ENCODE data around the gene LMAN2. TPM values are rescaled to one million over a fixed set of nuclear protein-coding genes. Genes with fewer than 3 reads are reported as not detected.

Gene LMAN2
- polyA plus RNA-seq, 1 donor (not counting 4 experiments of a cell fraction or from before 2014, with no cell fraction given), result 105 TPM

- Histone ChIP-seq H3K27ac (ENCODE audit: control insufficient read depth, insufficient read depth, low read length) (peak overlapping the region; percentile 91), H2AFZ (ENCODE audit: control insufficient read depth, low read length) (peak overlapping the region; percentile 4), H3K9me1 (ENCODE audit: control insufficient read depth, extremely low read depth, insufficient read depth, low read length) (no peaks in the 10 kb centered on the region), H3K9me3 (ENCODE audit: control insufficient read depth, low read depth, low read length) (no peaks in the 10 kb centered on the region), H3K79me2 (ENCODE audit: control insufficient read depth, insufficient read depth, low read length) (no peaks in the 10 kb centered on the region), H3K4me2 (ENCODE audit: control insufficient read depth, extremely low read depth, insufficient read depth, low read depth, low read length) (peak overlapping the region; percentile 80), H4K20me1 (ENCODE audit: control insufficient read depth, extremely low read depth, insufficient read depth, low read length) (peaks cover 2% of the 10 kb centered on the region), H3K9ac (ENCODE audit: control insufficient read depth, extremely low read depth, insufficient read depth, low read length) (peak overlapping the region; percentile 76), H3K36me3 (ENCODE audit: control insufficient read depth in 2 of 2, extremely low read depth in 1 of 2, insufficient read depth in 2 of 2, low read length in 2 of 2) (no peaks in the 10 kb centered on the region), H3K27me3 (ENCODE audit: control insufficient read depth, extremely low read depth, insufficient read depth, low read length) (no peaks in the 10 kb centered on the region), H3K4me3 (ENCODE audit: control insufficient read depth in 2 of 3, extremely low read depth in 1 of 3, insufficient read depth in 2 of 3, low read depth in 1 of 3, low read length in 3 of 3) (peak overlapping the region in 2 of 3 experiments; percentile 11 to 40), H3K4me1 (ENCODE audit: control insufficient read depth, extremely low read depth, insufficient read depth, low read length) (peaks cover 34% of the 10 kb centered on the region)
- peak; percentile 89 for DNase-seq (ENCODE audit: low read depth, low spot score)
- dilution Hi-C loops (cut with MboI; ENCODE audit: extremely low pct_ligation_motif_present, low sequenced_read_pairs), result no loop called here
- TF ChIP-seq, protein P1, sequence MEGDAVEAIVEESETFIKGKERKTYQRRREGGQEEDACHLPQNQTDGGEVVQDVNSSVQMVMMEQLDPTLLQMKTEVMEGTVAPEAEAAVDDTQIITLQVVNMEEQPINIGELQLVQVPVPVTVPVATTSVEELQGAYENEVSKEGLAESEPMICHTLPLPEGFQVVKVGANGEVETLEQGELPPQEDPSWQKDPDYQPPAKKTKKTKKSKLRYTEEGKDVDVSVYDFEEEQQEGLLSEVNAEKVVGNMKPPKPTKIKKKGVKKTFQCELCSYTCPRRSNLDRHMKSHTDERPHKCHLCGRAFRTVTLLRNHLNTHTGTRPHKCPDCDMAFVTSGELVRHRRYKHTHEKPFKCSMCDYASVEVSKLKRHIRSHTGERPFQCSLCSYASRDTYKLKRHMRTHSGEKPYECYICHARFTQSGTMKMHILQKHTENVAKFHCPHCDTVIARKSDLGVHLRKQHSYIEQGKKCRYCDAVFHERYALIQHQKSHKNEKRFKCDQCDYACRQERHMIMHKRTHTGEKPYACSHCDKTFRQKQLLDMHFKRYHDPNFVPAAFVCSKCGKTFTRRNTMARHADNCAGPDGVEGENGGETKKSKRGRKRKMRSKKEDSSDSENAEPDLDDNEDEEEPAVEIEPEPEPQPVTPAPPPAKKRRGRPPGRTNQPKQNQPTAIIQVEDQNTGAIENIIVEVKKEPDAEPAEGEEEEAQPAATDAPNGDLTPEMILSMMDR (optimal IDR thresholded peaks at IDR 0.05 in 1 of 3, IDR thresholded peaks at IDR 0.05 in 1 of 3, conservative IDR thresholded peaks at IDR 0.05 in 1 of 3; ENCODE audit: extremely low read depth in 1 of 3, insufficient read depth in 2 of 3, low read length in 3 of 3), result no peak
- no peak for TF ChIP-seq EZH2 (IDR thresholded peaks at IDR 0.05; ENCODE audit: low read length)
- FAIRE-seq, result no peak
Measured at GRCh38 chr5:177389241-177390169, 38.0 kb upstream of the LMAN2 start.

- Histone ChIP-seq H2AFZ (ENCODE audit: control insufficient read depth, low read length) (no peak overlapping the region), H3K79me2 (ENCODE audit: control insufficient read depth, insufficient read depth, low read length) (no peaks in the 10 kb centered on the region), H4K20me1 (ENCODE audit: control insufficient read depth, extremely low read depth, insufficient read depth, low read length) (peaks cover 2% of the 10 kb centered on the region), H3K4me1 (ENCODE audit: control insufficient read depth, extremely low read depth, insufficient read depth, low read length) (peaks cover 34% of the 10 kb centered on the region), H3K9me1 (ENCODE audit: control insufficient read depth, extremely low read depth, insufficient read depth, low read length) (no peaks in the 10 kb centered on the region), H3K27me3 (ENCODE audit: control insufficient read depth, extremely low read depth, insufficient read depth, low read length) (peaks cover under 1% of the 10 kb centered on the region), H3K4me3 (ENCODE audit: control insufficient read depth in 2 of 3, extremely low read depth in 1 of 3, insufficient read depth in 2 of 3, low read depth in 1 of 3, low read length in 3 of 3) (peak overlapping the region in 1 of 3 experiments; percentile 34), H3K9ac (ENCODE audit: control insufficient read depth, extremely low read depth, insufficient read depth, low read length) (peak overlapping the region; percentile 65), H3K4me2 (ENCODE audit: control insufficient read depth, extremely low read depth, insufficient read depth, low read depth, low read length) (peak overlapping the region; percentile 80), H3K9me3 (ENCODE audit: control insufficient read depth, low read depth, low read length) (no peaks in the 10 kb centered on the region), H3K36me3 (ENCODE audit: control insufficient read depth in 2 of 2, extremely low read depth in 1 of 2, insufficient read depth in 2 of 2, low read length in 2 of 2) (no peaks in the 10 kb centered on the region), H3K27ac (ENCODE audit: control insufficient read depth, insufficient read depth, low read length) (peak overlapping the region; percentile 91)
- DNase-seq (ENCODE audit: low read depth, low spot score), result peak; percentile 69
- dilution Hi-C loops (cut with MboI; ENCODE audit: extremely low pct_ligation_motif_present, low sequenced_read_pairs), result no loop called here
- peak; percentile 96 for FAIRE-seq
- TF ChIP-seq EZH2 (IDR thresholded peaks at IDR 0.05; ENCODE audit: low read length), result no peak
- TF ChIP-seq, protein P1 (optimal IDR thresholded peaks at IDR 0.05 in 1 of 3, IDR thresholded peaks at IDR 0.05 in 1 of 3, conservative IDR thresholded peaks at IDR 0.05 in 1 of 3; ENCODE audit: extremely low read depth in 1 of 3, insufficient read depth in 2 of 3, low read length in 3 of 3), result no peak
Measured at GRCh38 chr5:177388521-177389052, 37.1 kb upstream of the LMAN2 start.
